GM12878 (cell line): ENCODE results near the gene HIC1. TPM values are rescaled to one million over a fixed set of nuclear protein-coding genes. Genes with fewer than 3 reads are reported as not detected.

Experiments used
- BCL3 ChIP-seq: IDR thresholded peaks from 2 replicates; pipeline ENCODE4 v1.6.1; 2011; ENCODE audit warnings: borderline replicate concordance, low read depth, mild to moderate bottlenecking, moderate library complexity, low read length; ENCODE audit not compliant: insufficient read depth, poor library complexity, severe bottlenecking
- FOXK2 ChIP-seq: fragments of 450-650 bp; IDR thresholded peaks from 2 replicates; pipeline ENCODE4 v1.6.1; 2017; ENCODE audit warnings: mild to moderate bottlenecking, moderate library complexity
- IKZF1 ChIP-seq: fragments of 450-650 bp; conservative IDR thresholded peaks from 2 replicates; pipeline ENCODE4 v1.6.1; 2017; ENCODE audit warnings: antibody characterized with exemption, mild to moderate bottlenecking
- NBN ChIP-seq: fragments of 450-650 bp; IDR thresholded peaks from 2 replicates; pipeline ENCODE4 v1.6.1; 2016
- NR2F1 ChIP-seq: fragments of 450-650 bp; conservative IDR thresholded peaks from 2 replicates; pipeline ENCODE4 v1.6.1; 2017; ENCODE audit warnings: mild to moderate bottlenecking
- PRDM15 ChIP-seq: fragments of 450-650 bp; formaldehyde crosslinking; IDR thresholded peaks from 2 replicates; pipeline ENCODE4 v1.4.0; 2020; ENCODE audit warnings: mild to moderate bottlenecking, moderate library complexity
- RAD21 ChIP-seq: IDR thresholded peaks from 2 replicates; pipeline ENCODE4 v1.6.1; 2011; ENCODE audit warnings: mild to moderate bottlenecking, low read depth, low read length, moderate library complexity; ENCODE audit not compliant: insufficient read depth
- RAD51 ChIP-seq: fragments of 450-650 bp; IDR thresholded peaks from 2 replicates; pipeline ENCODE4 v1.6.1; 2016; ENCODE audit warnings: moderate library complexity, mild to moderate bottlenecking, inconsistent platforms
- SMARCA5 ChIP-seq: fragments of 450-650 bp; IDR thresholded peaks from 2 replicates; pipeline ENCODE4 v1.6.1; 2017; ENCODE audit warnings: mild to moderate bottlenecking
- SMC3 ChIP-seq: IDR thresholded peaks from 2 replicates; pipeline ENCODE4 v1.6.1; 2011; ENCODE audit warnings: low read length, improper control_type of control experiment, borderline replicate concordance
- SREBF2 ChIP-seq: IDR thresholded peaks from 2 replicates; pipeline ENCODE4 v1.6.1; 2012; ENCODE audit warnings: mild to moderate bottlenecking, low read length
- ZNF384 ChIP-seq: IDR thresholded peaks from 2 replicates; pipeline ENCODE4 v1.6.1; 2012; ENCODE audit warnings: low read depth, mild to moderate bottlenecking, low read length, improper control_type of control experiment, borderline replicate concordance
- polyA plus RNA-seq, 11 experiments: library from polyadenylated mRNA; depleted of rRNA in 4 of 11; unstranded in 6 of 11; stranded (reverse) in 5 of 11; fragments of >200 nt; fragmentation: Nextera tagmentation in 4 of 11; fragmentation: Illumina TruSeq in 1 of 11; extraction: Ambion mirVana in 4 of 11; extraction: Trizol in 1 of 11; gene quantifications; 1 replicate in 1 of 11; 2 replicates in 10 of 11; pipeline versions ENCODE4 v1.2.1 to v1.2.3, GENCODE V29; 2011 to 2016; ENCODE audit warnings: inconsistent platforms in 2 of 11, missing spikeins in 2 of 11, low read depth in 1 of 11
- total RNA-seq, 4 experiments: library from RNA; depleted of rRNA in 3 of 4; stranded (reverse); fragments of >200 nt in 3 of 4; fragmentation: Illumina TruSeq in 1 of 4; extraction: Trizol in 1 of 4; gene quantifications; 2 replicates each; pipeline versions ENCODE4 v1.2.1 to v1.2.3, GENCODE V29; 2013 to 2021

The HIC1 gene
- total and polyA plus RNA-seq, 10 of the 15 experiments (the other 5 are each of a cell fraction or from before 2014, with no cell fraction given): 0.11 to 61.1 (median 4.9) TPM

GRCh38 chr17:2070241-2071023 is 15.5 kb downstream of the HIC1 start (continued):
- TF ChIP-seq SMC3 (peak; percentile 27), ZNF384 (no peak), FOXK2 (peak; percentile 68), SREBF2 (no peak), RAD51 (no peak), NR2F1 (peak; percentile 99), SMARCA5 (peak; percentile 73), PRDM15 (CRISPR knock-in tag) (no peak), BCL3 (peak; percentile 99), NBN (peak; percentile 89), RAD21 (0 out of 2 replicates have a peak, but pooled peaks have one; percentile 0), IKZF1 (peak; percentile 98)
